GM20431 (cell line): ENCODE results near the gene SLC7A14.

Experiments used
- in situ Hi-C: fragments of 300-500 bp; cut with MseI, MboI; formaldehyde crosslinking; loops from one replicate; pipeline ENCODE4 v1.15.0; 2020; ENCODE audit warnings: low sequenced_read_pairs; ENCODE audit not compliant: unreplicated experiment

The SLC7A14 gene

GRCh38 chr3:170414202-170414663, 171.6 kb downstream of the SLC7A14 start:
- in situ Hi-C loops: loop anchor here (10.0 to 25.0 kb wide), 3 partner anchors 102 to 401 kb away; no protein-coding TSS in a partner anchor

GRCh38 chr3:170413291-170413690, 172.6 kb downstream of the SLC7A14 start:
- in situ Hi-C loops: loop anchor here (10.0 to 25.0 kb wide), 3 partner anchors 101 to 402 kb away; no protein-coding TSS in a partner anchor

GRCh38 chr3:170410428-170411029, 175.3 kb downstream of the SLC7A14 start:
- in situ Hi-C loops: loop anchor here (10.0 to 25.0 kb wide), 3 partner anchors 98 to 404 kb away; no protein-coding TSS in a partner anchor
